Measurements from ENCODE around the gene KRTAP3-1. TPM values are rescaled to one million over a fixed set of nuclear protein-coding genes. Genes with fewer than 3 reads are reported as not detected.
A peak's percentile ranks its signal among the peaks of the same experiment; 100 is the strongest.

The KRTAP3-1 gene
- polyA plus RNA-seq, 1 donor from 2014 or later = not detected

- Mint-ChIP-seq H3K9me3 (no peaks in the 10 kb centered on the region), H3K4me3 (no peak overlapping the region), H3K36me3 (no peaks in the 10 kb centered on the region), H3K27ac (no peak overlapping the region), H3K27me3 (peaks cover 9% of the 10 kb centered on the region), H3K4me1 (no peaks in the 10 kb centered on the region)
Observed at GRCh38 chr17:40974366-40974765, 34.6 kb downstream of the KRTAP3-1 start.

GRCh38 chr17:40967582-40967981 lies 41.3 kb downstream of the KRTAP3-1 start:
- Mint-ChIP-seq H3K4me1 (peaks cover 0 to 5% (median 0%) of the 10 kb centered on the region in 3 donors), H3K4me3 (no peak overlapping the region), H3K9me3 (peaks cover 0 to 2% (median 0%) of the 10 kb centered on the region in 3 donors), H3K36me3 (no peaks in the 10 kb centered on the region), H3K27me3 (peaks cover 6% of the 10 kb centered on the region), H3K27ac (no peak overlapping the region)

- Mint-ChIP-seq H3K4me1 (peaks cover 0 to 5% (median 0%) of the 10 kb centered on the region in 3 donors), H3K27ac (no peak within 1 kb of the TSS), H3K4me3 (no peak within 1 kb of the TSS), H3K27me3 (peaks cover 6% of the 10 kb centered on the region), H3K36me3 (no peaks in the 10 kb centered on the region), H3K9me3 (peaks cover 0 to 2% (median 0%) of the 10 kb centered on the region in 3 donors)
Observed at GRCh38 chr17:40966848-40967247, 42.1 kb downstream of the KRTAP3-1 start, which contains the start of gene KRT39. KRT39 (minus strand) TSS chr17:40966948; CDS start chr17:40966856, 92 bp downstream.

GRCh38 chr17:40963838-40964237 lies 45.1 kb downstream of the KRTAP3-1 start:
- Mint-ChIP-seq H3K36me3 (no peaks in the 10 kb centered on the region), H3K27me3 (peaks cover 3% of the 10 kb centered on the region), H3K4me3 (no peak overlapping the region), H3K27ac (no peak overlapping the region), H3K9me3 (peaks cover 0 to 2% (median 0%) of the 10 kb centered on the region in 3 donors), H3K4me1 (peaks cover 0 to 5% (median 0%) of the 10 kb centered on the region in 3 donors)

DNA sequence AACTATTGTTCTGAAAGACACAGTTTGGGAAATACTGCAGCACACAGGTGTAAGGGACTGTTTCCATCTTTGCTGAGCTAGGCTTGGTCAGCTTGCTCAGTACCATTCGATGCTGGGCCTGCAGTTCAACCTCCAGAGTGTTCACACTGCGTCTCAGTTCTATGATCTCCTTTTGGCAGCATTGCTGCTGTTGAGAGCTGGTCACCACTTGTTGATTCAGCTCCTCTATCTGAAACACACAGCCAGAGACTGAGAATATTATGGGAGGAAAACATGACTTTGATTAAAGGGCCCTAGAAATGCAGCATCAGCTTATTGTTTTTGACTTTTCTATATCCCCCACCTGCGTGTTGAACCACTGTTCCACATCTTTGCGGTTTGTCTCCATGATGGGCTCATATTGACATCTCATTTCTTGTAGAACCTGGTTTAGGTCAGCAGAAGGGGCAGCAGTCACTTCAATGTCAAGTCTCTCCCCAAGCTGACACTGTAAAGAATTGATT lies 46.8 kb downstream of the KRTAP3-1 start:
- Mint-ChIP-seq H3K9me3 (peaks cover 0 to 2% (median 0%) of the 10 kb centered on the region in 3 donors), H3K4me1 (peaks cover 0 to 5% (median 0%) of the 10 kb centered on the region in 3 donors), H3K27me3 (peaks cover 3% of the 10 kb centered on the region), H3K36me3 (no peaks in the 10 kb centered on the region), H3K27ac (no peak overlapping the region), H3K4me3 (no peak overlapping the region)

DNA sequence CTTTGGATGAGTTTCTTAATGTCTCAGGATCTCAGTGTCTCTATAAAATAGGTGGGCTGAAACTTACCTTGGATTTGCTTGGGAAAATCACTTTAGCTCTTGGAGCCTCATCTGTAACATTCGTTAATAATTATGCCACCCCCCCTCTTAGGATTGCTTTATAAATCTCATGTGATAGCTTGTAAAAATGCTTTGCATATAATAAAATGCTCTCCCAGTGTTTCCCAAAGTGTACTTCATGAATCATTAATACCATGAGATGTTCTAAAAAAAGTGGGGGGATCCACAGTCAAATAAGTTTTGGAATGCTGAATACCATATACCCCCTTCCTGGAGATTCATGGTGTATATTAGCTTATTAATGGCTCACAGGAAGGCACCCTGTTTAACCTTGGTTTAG lies 47.3 kb downstream of the KRTAP3-1 start:
- Mint-ChIP-seq H3K27me3 (peaks cover 3% of the 10 kb centered on the region), H3K9me3 (peaks cover 0 to 2% (median 0%) of the 10 kb centered on the region in 3 donors), H3K36me3 (no peaks in the 10 kb centered on the region), H3K4me1 (peaks cover 0 to 5% (median 0%) of the 10 kb centered on the region in 3 donors), H3K4me3 (no peak overlapping the region), H3K27ac (no peak overlapping the region)

DNA sequence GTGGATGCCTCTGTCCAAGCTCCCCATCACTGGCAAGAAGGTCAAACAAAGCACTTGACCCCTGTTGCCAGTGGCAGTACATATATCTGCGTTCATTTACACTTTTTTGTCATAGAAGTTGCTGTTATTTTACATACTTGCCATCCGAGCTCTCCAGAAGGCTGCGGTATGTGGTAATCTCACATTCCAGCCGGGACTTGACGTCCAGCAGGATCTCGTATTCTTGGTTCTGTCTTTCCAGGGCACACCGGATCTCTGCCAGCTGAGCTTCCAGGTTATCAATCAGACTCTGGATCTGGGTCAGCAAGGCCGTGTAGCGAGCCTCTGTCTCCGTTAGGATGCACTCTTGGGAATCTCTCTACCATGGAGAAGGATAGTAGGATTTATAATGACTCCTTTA lies 48.8 kb downstream of the KRTAP3-1 start:
- Mint-ChIP-seq H3K9me3 (no peaks in the 10 kb centered on the region), H3K27ac (peak overlapping the region in 1 of 3 donors; percentile 51), H3K4me1 (peaks cover 0 to 5% (median 0%) of the 10 kb centered on the region in 3 donors), H3K27me3 (no peaks in the 10 kb centered on the region), H3K4me3 (no peak overlapping the region), H3K36me3 (no peaks in the 10 kb centered on the region)

Other genes starting within 250 kb of the KRTAP3-1 start
- gene KRT26, start 236.9 kb downstream of the KRTAP3-1 start, polyA plus RNA-seq = not detected
- not detected for gene KRT27, start 226.6 kb downstream of the KRTAP3-1 start, polyA plus RNA-seq
- not detected for gene KRT28, start 209.2 kb downstream of the KRTAP3-1 start, polyA plus RNA-seq
- gene KRT10, start 186.5 kb downstream of the KRTAP3-1 start, polyA plus RNA-seq = 201 TPM
- not detected for gene KRT12, start 141.9 kb downstream of the KRTAP3-1 start, polyA plus RNA-seq
- gene KRT20, start 123.9 kb downstream of the KRTAP3-1 start, polyA plus RNA-seq = not detected
- not detected for gene KRT23, start 71.5 kb downstream of the KRTAP3-1 start, polyA plus RNA-seq
- not detected for gene KRT39, start 42.2 kb downstream of the KRTAP3-1 start, polyA plus RNA-seq
- gene KRT40, start 24.8 kb downstream of the KRTAP3-1 start, polyA plus RNA-seq = not detected
- gene KRTAP3-3, start 15.0 kb downstream of the KRTAP3-1 start, polyA plus RNA-seq = not detected
- gene KRTAP3-2, start 9.2 kb downstream of the KRTAP3-1 start, polyA plus RNA-seq = not detected
- not detected for gene KRTAP1-5, start 18.1 kb upstream of the KRTAP3-1 start, polyA plus RNA-seq
- not detected for gene KRTAP1-4, start 21.1 kb upstream of the KRTAP3-1 start, polyA plus RNA-seq
- gene KRTAP1-3, start 25.7 kb upstream of the KRTAP3-1 start, polyA plus RNA-seq = not detected
- gene KRTAP1-1, start 32.3 kb upstream of the KRTAP3-1 start, polyA plus RNA-seq = not detected
- gene KRTAP2-1, start 38.2 kb upstream of the KRTAP3-1 start, polyA plus RNA-seq = not detected
- gene KRTAP2-2, start 46.1 kb upstream of the KRTAP3-1 start, polyA plus RNA-seq = not detected
- gene KRTAP2-3, start 51.0 kb upstream of the KRTAP3-1 start, polyA plus RNA-seq = not detected
- gene KRTAP2-4, start 56.8 kb upstream of the KRTAP3-1 start, polyA plus RNA-seq = not detected
- gene KRTAP4-7, start 75.0 kb upstream of the KRTAP3-1 start, polyA plus RNA-seq = not detected
- gene KRTAP4-8, start 89.0 kb upstream of the KRTAP3-1 start, polyA plus RNA-seq = not detected
- gene KRTAP4-16, start 93.1 kb upstream of the KRTAP3-1 start, polyA plus RNA-seq = not detected
- not detected for gene KRTAP4-9, start 96.3 kb upstream of the KRTAP3-1 start, polyA plus RNA-seq
- gene KRTAP4-11, start 109.2 kb upstream of the KRTAP3-1 start, polyA plus RNA-seq = not detected
- not detected for gene KRTAP4-12, start 115.1 kb upstream of the KRTAP3-1 start, polyA plus RNA-seq
- gene KRTAP4-6, start 131.4 kb upstream of the KRTAP3-1 start, polyA plus RNA-seq = not detected
- not detected for gene KRTAP4-5, start 140.7 kb upstream of the KRTAP3-1 start, polyA plus RNA-seq
- not detected for gene KRTAP4-4, start 151.6 kb upstream of the KRTAP3-1 start, polyA plus RNA-seq
- not detected for gene KRTAP4-3, start 159.1 kb upstream of the KRTAP3-1 start, polyA plus RNA-seq
- gene KRTAP4-2, start 169.1 kb upstream of the KRTAP3-1 start, polyA plus RNA-seq = not detected
- not detected for gene KRTAP4-1, start 175.8 kb upstream of the KRTAP3-1 start, polyA plus RNA-seq
- gene KRTAP9-1, start 180.8 kb upstream of the KRTAP3-1 start, polyA plus RNA-seq = not detected
- not detected for gene KRTAP9-2, start 217.5 kb upstream of the KRTAP3-1 start, polyA plus RNA-seq
- not detected for gene KRTAP9-3, start 223.3 kb upstream of the KRTAP3-1 start, polyA plus RNA-seq
- not detected for gene KRTAP9-8, start 228.9 kb upstream of the KRTAP3-1 start, polyA plus RNA-seq
- gene KRTAP9-4, start 240.6 kb upstream of the KRTAP3-1 start, polyA plus RNA-seq = not detected
- gene KRTAP9-9, start 246.3 kb upstream of the KRTAP3-1 start, polyA plus RNA-seq = not detected

Data from IgD-negative memory B cell (primary cell).